SJSA1 (cell line): ENCODE measurements around the gene PKMYT1. TPM values are rescaled to one million over a fixed set of nuclear protein-coding genes. Genes with fewer than 3 reads are reported as not detected.

ENCODE experiments used
- DNase-seq, 2 experiments: peaks; one replicate each; pipeline ENCODE4 v3.0.0-alpha.2; 2015 to 2020; ENCODE audit warnings: low spot score in 2 of 2, low read depth in 1 of 2
- H3K27ac ChIP-seq: fragments of 250-450 bp; sonication (Bioruptor Pico); 2 replicates; pipeline ENCODE4 v1.5.1; 2020; ENCODE audit warnings: mild to moderate bottlenecking, moderate library complexity
- H3K27me3 ChIP-seq: fragments of 250-450 bp; sonication (Bioruptor Pico); replicated peaks from 2 replicates; pipeline ENCODE4 v1.5.1; 2020; ENCODE audit warnings: mild to moderate bottlenecking, moderate library complexity
- H3K36me3 ChIP-seq: fragments of 250-450 bp; sonication (Bioruptor Pico); 2 replicates; pipeline ENCODE4 v1.5.1; 2020; ENCODE audit warnings: mild to moderate bottlenecking
- H3K4me1 ChIP-seq: fragments of 250-450 bp; sonication (Bioruptor Pico); replicated peaks from 2 replicates; pipeline ENCODE4 v1.6.1; 2021; ENCODE audit warnings: mild to moderate bottlenecking
- H3K4me3 ChIP-seq: fragments of 250-450 bp; sonication (Bioruptor Pico); 2 replicates; pipeline ENCODE4 v1.5.1; 2020; ENCODE audit warnings: mild to moderate bottlenecking
- H3K9me3 ChIP-seq: fragments of 250-450 bp; sonication (Bioruptor Pico); replicated peaks from 2 replicates; pipeline ENCODE4 v1.5.1; 2020; ENCODE audit warnings: mild to moderate bottlenecking
- total RNA-seq: library from RNA; depleted of rRNA; stranded (reverse); fragments of >200 nt; shearing (Covaris generic); gene quantifications from 2 replicates; pipeline ENCODE4 v1.2.3, GENCODE V29; 2014

Gene PKMYT1
- total RNA-seq, 1 experiment from 2014 or later: 66.4 TPM

GRCh38 chr16:3000540-3000939, 20.3 kb upstream of the PKMYT1 start:
- Histone ChIP-seq H3K27ac (no peak overlapping the region), H3K27me3 (peaks cover 74% of the 10 kb centered on the region), H3K4me3 (no peak overlapping the region), H3K4me1 (no peaks in the 10 kb centered on the region), H3K36me3 (no peaks in the 10 kb centered on the region), H3K9me3 (no peaks in the 10 kb centered on the region)
- no peak for DNase-seq

DNA sequence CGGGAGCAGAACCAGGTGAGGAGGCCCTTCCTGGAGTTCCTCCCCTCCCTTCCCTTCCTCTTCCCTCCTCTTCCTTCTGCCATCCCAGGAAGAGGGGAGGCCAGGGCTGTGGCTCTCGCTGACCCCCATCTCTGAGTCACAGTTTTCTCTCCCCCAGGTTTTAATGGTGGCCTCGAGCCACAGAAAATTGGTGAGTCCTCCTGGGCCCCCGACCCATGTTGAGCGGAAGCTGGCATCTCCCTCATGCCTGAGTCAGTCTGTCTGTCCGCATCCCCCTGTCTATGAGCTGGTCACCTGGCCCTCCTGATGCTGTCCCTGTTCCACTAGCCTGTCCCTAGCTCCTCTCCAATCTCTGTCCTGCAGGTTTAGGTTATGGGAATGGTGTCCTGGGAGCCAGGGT, 19.7 kb upstream of the PKMYT1 start:
- no peaks in the 10 kb centered on the region for H3K9me3 ChIP-seq
- H3K27ac ChIP-seq: no peak overlapping the region
- no peaks in the 10 kb centered on the region for H3K4me1 ChIP-seq
- H3K36me3 ChIP-seq: no peaks in the 10 kb centered on the region
- H3K27me3 ChIP-seq: peaks cover 68% of the 10 kb centered on the region
- H3K4me3 ChIP-seq: no peak overlapping the region
- no peak for DNase-seq

DNA sequence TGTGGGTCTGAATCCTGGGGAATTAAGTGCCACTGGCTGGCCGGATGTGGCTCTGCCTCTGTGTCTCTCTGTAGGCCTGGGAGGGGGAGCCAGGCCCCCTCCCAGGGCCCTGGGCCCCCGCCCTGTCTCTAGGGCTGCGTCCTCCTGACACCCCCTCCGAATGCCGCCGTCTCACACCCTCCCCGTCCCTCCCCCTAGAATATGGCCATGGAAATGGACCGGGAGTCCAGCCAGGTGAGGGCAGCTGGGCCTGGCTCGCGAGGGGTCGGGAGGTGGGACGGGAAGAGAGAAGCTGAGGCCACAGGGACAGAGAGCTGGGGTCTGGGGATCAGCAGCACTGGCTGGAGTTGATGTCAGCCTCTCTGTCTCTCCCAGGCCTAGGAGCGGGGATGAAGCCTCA, 16.1 kb upstream of the PKMYT1 start:
- Histone ChIP-seq H3K4me3 (no peak overlapping the region), H3K4me1 (no peaks in the 10 kb centered on the region), H3K9me3 (no peaks in the 10 kb centered on the region), H3K27ac (no peak overlapping the region), H3K27me3 (peaks cover 54% of the 10 kb centered on the region), H3K36me3 (no peaks in the 10 kb centered on the region)
- DNase-seq: no peak

DNA sequence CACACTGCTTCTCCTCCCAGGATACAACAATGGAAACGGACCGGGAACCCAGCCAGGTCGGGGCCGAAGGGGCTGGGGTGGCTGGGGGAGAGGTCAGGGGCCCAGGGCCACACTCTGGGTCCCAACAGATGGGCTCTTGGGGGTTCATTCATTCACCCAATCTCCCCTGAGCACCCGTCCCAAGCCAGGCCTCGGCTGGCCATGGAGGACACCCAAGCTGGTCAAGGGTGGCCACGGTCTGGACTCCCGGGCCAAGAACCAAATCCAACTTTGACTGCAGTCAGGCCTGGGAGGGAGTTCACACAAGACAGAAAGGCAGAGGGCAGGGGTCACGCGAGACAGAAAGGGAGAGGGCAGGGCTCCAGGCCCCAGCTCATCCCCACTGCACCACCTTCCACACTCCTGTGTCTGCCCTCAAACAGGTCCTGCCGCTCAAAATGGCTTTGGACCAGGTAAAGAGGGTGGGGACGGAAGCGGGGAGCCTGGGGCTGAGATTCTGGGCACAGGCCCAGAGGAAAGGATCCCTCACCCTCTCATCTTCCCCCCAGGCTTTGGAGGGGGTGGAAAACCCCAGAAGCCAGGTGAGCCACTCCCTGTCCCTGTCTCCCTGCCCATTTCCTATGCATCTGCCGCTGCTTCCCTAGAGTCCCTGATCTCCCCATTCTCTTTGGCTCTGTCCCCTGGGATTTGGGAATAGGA, 12.3 kb upstream of the PKMYT1 start:
- DNase-seq: no peak
- Histone ChIP-seq H3K9me3 (no peaks in the 10 kb centered on the region), H3K4me3 (no peak overlapping the region), H3K27ac (no peak overlapping the region), H3K27me3 (peaks cover 25% of the 10 kb centered on the region), H3K4me1 (no peaks in the 10 kb centered on the region), H3K36me3 (no peaks in the 10 kb centered on the region)

GRCh38 chr16:2991566-2992261, 11.5 kb upstream of the PKMYT1 start:
- Histone ChIP-seq H3K4me3 (no peak overlapping the region), H3K36me3 (no peaks in the 10 kb centered on the region), H3K9me3 (no peaks in the 10 kb centered on the region), H3K27me3 (peaks cover 16% of the 10 kb centered on the region), H3K4me1 (no peaks in the 10 kb centered on the region), H3K27ac (no peak overlapping the region)
- DNase-seq: no peak

DNA sequence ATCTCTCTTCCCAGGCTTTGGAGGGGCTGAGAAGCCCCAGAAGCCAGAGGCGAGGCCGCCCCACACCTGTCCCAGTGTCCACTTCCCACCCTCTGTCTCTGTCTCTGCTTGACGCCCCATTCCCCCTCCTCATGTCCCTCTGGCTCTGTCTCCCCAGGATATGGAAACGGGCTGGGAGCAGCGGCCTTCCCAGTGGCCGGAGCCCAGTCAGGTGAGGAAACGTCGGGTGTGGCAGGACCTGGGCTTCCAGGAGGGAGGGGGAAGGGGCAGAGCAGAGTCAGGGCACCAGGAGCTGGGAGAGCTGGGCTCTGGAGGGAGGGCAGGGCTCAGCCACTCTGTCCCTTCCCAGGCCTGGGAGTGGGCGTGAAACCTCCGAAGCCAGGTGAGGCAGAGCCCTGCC, 10.6 kb upstream of the PKMYT1 start:
- H3K4me1 ChIP-seq: no peaks in the 10 kb centered on the region
- no peaks in the 10 kb centered on the region for H3K9me3 ChIP-seq
- no peaks in the 10 kb centered on the region for H3K36me3 ChIP-seq
- H3K27me3 ChIP-seq: peaks cover 9% of the 10 kb centered on the region; the same call in 1 of the 2 replicates
- DNase-seq: no peak
- H3K4me3 ChIP-seq: no peak overlapping the region
- no peak overlapping the region for H3K27ac ChIP-seq

DNA sequence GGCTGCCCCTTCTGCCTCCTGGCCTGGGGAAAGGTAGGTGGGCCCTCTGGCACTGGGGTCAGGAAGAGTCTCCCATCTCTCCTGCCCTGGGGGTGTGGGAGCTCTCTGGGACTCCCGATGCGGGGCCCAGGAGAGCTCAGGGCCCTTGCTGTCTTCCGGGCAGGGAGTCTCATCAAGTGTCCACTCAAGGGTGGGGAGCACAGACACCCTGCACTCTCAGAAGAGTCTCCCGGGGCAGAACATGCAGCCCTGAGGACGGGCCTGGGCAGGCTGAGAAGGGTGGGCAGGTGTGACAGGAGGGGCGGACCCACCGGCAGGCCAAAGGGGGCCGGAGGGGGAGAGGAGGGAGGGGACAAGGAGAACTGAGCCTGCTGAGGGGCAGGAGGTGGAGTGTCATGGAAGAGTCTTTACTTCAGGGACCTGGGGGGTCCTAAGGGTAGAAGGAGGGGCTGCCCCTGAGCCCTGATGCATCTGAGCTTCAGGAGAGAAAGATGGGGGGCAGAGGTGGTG, 8.4 kb upstream of the PKMYT1 start:
- Histone ChIP-seq H3K4me1 (peaks cover 5% of the 10 kb centered on the region), H3K9me3 (no peaks in the 10 kb centered on the region), H3K27me3 (peaks cover 8% of the 10 kb centered on the region; the same call in 1 of the 2 replicates), H3K4me3 (no peak overlapping the region), H3K27ac (no peak overlapping the region), H3K36me3 (no peaks in the 10 kb centered on the region)
- no peak for DNase-seq

GRCh38 chr16:2987833-2988232, 7.6 kb upstream of the PKMYT1 start:
- H3K27me3 ChIP-seq: peaks cover 8% of the 10 kb centered on the region; the same call in 1 of the 2 replicates
- DNase-seq: no peak
- no peaks in the 10 kb centered on the region for H3K36me3 ChIP-seq
- no peak overlapping the region for H3K4me3 ChIP-seq
- H3K27ac ChIP-seq: no peak overlapping the region
- no peaks in the 10 kb centered on the region for H3K9me3 ChIP-seq
- peaks cover 7% of the 10 kb centered on the region for H3K4me1 ChIP-seq

- Histone ChIP-seq H3K27me3 (peaks cover 8% of the 10 kb centered on the region; the same call in 1 of the 2 replicates), H3K4me3 (no peak overlapping the region), H3K9me3 (no peaks in the 10 kb centered on the region), H3K36me3 (no peaks in the 10 kb centered on the region), H3K27ac (no peak overlapping the region), H3K4me1 (peaks cover 7% of the 10 kb centered on the region)
- no peak for DNase-seq
Observed at GRCh38 chr16:2987286-2987685, 7.0 kb upstream of the PKMYT1 start.

DNA sequence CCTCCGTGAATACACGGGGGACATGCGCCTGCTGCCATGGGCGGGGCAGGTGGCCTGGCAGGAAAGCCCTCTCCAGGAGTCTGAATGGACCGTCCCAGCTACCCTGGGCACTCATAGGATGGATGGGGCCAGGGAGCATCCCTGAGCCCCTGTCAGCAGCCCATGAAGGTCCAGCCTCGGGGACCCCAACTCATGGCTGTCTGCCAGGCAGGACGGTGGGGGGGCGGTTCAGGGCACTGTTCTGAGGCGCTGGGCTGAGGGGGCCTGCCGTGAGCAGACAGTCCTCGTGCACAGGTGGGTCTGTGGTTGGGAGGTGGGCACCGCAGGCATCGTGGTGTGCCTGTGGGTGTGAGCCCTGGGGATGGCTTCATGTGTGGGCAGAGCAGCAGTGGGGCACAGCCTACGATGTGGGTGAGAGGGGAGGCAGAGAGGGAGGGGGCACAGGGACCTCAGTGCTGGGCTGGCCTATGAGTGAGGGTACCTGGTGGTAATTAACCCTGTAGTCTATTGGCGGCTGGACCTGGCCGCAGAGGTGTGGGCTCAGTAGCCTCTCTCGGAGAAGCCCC, 6.5 kb upstream of the PKMYT1 start:
- peaks cover 8% of the 10 kb centered on the region; the same call in 1 of the 2 replicates for H3K27me3 ChIP-seq
- H3K9me3 ChIP-seq: no peaks in the 10 kb centered on the region
- no peak for DNase-seq
- H3K4me1 ChIP-seq: peaks cover 7% of the 10 kb centered on the region
- H3K4me3 ChIP-seq: no peak overlapping the region
- no peak overlapping the region for H3K27ac ChIP-seq
- H3K36me3 ChIP-seq: no peaks in the 10 kb centered on the region

DNA sequence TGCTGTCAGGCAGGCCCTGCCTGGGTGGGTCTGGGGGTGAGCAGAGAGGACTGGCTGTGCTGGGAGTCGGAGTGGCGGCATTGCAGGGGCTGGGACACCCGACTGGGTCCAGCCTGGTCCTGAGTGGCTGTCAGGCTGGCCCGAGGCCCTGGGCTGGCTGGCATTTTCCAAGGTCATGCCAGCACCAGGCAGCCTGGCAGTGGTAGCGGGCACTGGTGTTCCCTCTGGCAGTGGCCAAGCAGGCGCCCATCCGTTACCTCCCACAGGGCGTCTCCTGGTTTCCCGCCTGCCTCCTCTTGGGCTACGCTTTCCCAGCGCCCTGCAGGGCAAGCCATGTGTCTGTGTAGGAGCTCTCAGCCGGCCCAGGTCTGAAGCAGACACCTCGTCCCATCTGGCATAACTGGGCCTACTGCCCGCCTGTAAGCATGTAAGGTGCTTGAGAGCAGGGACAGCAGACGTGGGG, 5.7 kb upstream of the PKMYT1 start:
- peaks cover 8% of the 10 kb centered on the region; the same call in 1 of the 2 replicates for H3K27me3 ChIP-seq
- peaks cover 10% of the 10 kb centered on the region for H3K4me1 ChIP-seq
- H3K36me3 ChIP-seq: no peaks in the 10 kb centered on the region
- H3K9me3 ChIP-seq: no peaks in the 10 kb centered on the region
- H3K27ac ChIP-seq: no peak overlapping the region
- H3K4me3 ChIP-seq: no peak overlapping the region
- no peak for DNase-seq

DNA sequence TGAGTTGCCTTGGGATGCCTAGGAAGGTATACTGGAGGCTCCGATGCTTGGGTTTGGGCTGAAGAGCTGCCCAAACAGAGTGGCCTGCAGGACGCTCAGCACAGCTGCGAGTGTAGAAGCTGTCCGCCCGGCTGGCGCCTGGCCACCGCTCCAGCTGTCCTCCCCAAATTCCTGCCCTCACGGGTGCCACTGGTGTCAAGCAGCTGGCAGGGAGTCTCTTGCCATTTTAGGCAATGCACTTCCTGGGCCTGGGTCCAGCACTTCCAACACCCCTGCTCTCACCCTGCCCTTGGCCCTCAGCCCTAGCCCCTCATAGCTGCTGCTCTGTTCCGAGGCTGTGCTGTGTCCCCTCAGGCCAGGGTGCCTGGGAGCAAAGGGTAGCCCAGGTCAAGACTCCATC, 5.2 kb upstream of the PKMYT1 start:
- Histone ChIP-seq H3K9me3 (no peaks in the 10 kb centered on the region), H3K4me3 (no peak overlapping the region), H3K27me3 (peaks cover 8% of the 10 kb centered on the region; the same call in 1 of the 2 replicates), H3K27ac (no peak overlapping the region), H3K4me1 (peaks cover 15% of the 10 kb centered on the region), H3K36me3 (no peaks in the 10 kb centered on the region)
- no peak for DNase-seq

GRCh38 chr16:2983706-2984136, 3.5 kb upstream of the PKMYT1 start:
- DNase-seq: peak; percentile 88 to 91
- H3K36me3 ChIP-seq: peaks cover 11% of the 10 kb centered on the region; the same call in 1 of the 2 replicates
- H3K4me3 ChIP-seq: 0 out of 2 replicates have a peak overlapping the region, but pooled peaks have one; percentile 7
- peaks cover 22% of the 10 kb centered on the region for H3K4me1 ChIP-seq
- H3K27me3 ChIP-seq: peaks cover 3% of the 10 kb centered on the region; the same call in 1 of the 2 replicates
- H3K27ac ChIP-seq: no peak overlapping the region
- H3K9me3 ChIP-seq: no peaks in the 10 kb centered on the region

GRCh38 chr16:2982402-2982801, 2.2 kb upstream of the PKMYT1 start:
- H3K36me3 ChIP-seq: peaks cover 22% of the 10 kb centered on the region
- no peaks in the 10 kb centered on the region for H3K9me3 ChIP-seq
- no peak overlapping the region for H3K4me3 ChIP-seq
- no peak overlapping the region for H3K27ac ChIP-seq
- H3K27me3 ChIP-seq: peaks cover 3% of the 10 kb centered on the region; the same call in 1 of the 2 replicates
- no peak for DNase-seq
- H3K4me1 ChIP-seq: peaks cover 22% of the 10 kb centered on the region
